HG03558 (cell line): ENCODE results near the gene SART1.
"Not testable (repeated sequence)": the region's sequence is repeated elsewhere in the genome, so short reads cannot be mapped to it uniquely, and the experiment has no call there.

Source experiments
- ATAC-seq: cut with Tn5 transposase; IDR thresholded peaks from one replicate; pipeline ENCODE4 v1.9.1; 2021; ENCODE audit warnings: moderate number of reproducible peaks; ENCODE audit not compliant: unreplicated experiment; ENCODE audit errors: extremely low read depth

Gene SART1

DNA sequence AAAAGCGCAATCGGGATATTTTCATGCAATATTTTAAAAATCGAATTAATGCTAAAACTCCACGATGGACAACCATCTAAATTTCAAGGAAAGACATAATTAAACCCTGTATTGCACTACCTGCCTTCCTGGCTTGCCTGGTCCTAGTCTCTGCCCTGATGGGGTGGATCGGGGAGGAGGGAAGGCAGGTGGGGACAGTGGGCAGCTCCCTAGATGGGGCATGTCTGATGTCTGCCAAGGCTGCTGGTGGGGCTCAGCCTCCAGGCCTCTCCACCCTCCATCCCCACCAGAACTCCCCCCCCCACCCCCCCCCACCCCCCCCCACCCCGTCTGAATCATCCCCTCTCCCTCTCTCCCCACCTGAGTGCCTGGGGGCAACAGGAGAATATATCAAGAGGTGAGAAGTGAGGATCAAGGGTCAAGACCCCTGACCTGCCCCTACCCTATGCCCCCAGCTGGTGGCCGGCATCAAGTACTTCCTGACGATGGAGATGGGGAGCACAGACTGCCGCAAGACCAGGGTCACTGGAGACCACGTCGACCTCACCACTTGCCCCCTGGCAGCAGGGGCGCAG lies 50.9 kb downstream of the SART1 start:
- no peak for ATAC-seq

DNA sequence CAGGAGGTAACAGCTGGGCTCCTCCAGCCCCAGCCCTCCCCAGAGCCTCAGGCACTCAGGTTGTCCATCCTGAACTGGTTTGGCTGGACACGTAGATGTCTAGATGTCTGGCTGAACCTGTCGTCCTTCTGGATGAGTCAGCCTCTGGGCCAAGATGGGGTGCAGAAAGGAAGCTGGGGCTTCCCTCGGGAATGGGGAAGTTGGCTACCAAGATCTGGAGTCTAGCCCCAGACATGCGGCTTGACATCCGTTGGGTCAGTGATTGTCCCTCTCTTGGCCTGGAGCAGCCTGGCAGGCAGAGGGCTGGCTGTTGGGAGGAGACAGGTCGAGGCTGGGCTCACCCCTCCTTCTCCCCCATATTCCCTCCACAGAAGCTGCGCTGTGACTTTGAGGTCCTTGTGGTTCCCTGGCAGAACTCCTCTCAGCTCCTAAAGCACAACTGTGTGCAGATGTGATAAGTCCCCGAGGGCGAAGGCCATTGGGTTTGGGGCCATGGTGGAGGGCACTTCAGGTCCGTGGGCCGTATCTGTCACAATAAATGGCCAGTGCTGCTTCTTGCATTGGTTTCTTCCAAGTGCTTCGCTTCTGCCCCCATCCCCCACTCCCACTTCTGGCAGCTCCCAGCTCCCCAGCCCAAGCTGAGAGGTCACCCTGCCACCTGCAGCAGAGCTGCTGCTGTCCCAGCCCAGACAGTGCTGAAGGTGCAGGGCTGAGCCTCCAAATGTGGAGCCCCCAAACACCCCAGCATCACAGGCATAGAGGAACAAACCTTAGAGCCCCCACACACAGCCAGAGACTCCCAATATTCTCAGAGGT lies 51.6 kb downstream of the SART1 start:
- no peak for ATAC-seq

DNA sequence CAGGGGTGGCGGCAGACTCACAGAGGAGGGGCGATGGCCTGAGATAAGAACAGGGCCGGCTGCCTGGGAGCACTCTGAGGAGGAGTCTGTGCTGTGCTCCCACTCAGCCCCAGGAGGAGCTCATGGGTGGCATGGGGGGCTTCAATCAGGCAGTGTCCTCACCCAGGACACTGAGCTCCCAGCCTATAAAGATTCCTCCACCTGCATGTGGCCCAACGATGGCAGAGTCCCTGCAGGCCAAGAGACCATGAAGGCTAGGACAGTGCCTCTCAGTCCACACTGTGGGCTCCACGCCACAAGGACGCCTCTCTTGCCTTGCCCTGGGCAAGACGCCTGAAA lies 52.2 kb downstream of the SART1 start:
- no peak for ATAC-seq

DNA sequence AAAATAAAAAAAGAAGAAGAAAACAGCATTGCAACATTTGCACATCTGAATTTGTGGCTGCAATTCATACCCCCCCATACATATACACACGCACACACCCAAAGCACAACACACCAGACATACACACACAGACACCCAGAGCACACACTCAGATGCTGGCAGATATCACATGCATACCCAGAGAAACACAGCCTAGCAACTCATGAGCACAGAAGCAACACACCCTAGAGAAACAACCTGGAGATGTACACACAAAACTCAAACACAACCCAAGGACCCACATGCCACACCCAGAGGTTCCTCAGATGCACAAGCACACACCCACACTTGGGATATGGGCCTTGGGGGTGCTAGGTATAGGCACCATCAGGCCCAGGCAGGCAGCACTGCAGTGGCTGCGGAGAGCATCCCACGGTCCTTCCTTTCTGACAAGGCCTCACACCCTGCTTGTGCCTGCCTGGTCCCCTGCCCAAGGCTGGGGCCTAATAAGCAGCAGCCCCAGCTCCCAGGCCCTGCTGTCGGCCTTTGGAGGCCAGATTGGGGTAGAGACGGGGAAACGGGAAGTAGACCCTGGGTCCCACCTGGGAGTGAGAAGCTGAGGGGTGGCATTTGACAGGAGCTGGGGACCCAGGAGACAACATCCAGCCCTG lies 53.4 kb downstream of the SART1 start:
- ATAC-seq = no peak

DNA sequence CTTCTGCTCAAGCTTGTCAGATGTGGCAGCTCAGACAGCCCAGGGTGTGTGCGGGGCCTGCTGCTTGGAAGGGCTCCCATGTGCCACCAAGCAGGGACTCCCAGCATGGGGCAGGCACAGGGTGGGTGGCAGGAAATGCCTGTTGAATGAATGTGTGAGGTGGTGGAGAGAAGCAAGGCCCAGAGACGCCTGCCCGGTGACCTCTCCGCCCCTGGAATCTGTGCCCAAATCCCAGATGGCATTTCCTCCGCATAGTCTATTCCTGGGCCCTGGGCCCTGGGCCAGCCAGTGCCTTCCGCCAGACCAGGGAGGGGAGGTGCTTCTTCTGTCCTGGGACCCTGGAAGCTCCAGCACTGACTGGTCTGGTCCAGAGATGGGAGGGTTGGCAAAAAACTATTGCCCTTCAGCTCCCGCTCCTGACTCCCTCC lies 53.9 kb downstream of the SART1 start:
- ATAC-seq = no peak

DNA sequence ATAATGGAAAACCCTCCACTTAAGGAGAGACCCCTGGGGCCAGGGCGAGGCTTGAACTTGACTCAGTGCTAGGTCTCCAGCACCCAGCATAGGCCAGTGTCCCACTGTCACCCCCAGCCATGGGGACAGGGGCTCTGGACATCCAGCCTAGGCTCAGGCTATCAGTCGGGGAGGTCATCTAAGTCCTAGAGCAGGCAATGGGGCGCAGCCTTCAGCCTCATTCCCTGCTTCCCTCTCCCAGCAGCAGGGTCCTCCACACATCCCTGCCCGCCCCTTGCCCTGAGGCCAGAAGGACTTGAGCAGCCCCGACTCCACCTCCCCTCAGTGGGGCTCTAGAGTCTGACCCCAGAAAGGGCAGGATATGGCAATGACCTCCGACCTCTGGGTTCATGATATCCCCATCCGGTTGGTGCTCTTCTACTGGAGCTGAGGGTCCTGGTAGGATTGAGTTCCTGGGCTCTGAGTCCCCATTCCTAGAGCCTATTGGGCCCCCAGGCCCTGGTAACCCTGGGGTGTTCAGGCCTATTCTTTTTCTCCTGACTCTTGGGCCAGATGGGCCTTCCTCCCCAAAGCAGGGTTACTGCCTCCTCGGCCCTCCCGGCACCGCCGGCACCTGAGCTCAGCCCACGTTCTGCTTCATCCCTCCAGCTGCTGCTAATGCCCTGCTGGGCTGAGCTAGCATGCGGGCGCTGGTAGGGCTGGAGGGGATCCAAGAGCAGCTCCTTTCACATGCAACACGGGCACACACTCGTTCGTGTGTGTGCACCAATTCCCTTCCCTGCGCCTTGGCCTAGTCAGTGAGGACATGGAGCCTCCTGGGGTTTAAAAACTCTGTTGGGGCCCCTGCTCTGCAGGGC lies 54.6 kb downstream of the SART1 start:
- ATAC-seq = no peak

DNA sequence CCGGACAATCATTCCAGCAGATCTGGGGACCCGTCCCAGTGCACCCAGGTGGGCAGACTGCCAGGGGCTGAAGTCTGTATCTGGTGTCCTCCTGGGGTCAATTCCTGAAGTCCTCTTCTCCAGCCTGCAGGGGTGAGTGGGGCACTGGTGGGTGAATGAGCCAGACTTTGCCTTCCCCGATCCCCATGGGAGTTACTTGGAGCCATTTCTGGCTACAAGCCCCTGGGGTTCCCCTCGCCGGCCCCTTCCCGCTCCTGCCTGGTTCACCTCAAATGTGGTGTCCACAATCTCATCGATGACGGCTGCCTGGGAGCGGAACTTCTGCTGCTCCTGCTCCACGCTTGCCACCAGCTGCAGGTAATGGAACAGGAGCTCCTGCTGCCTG lies 55.3 kb downstream of the SART1 start:
- no peak for ATAC-seq

DNA sequence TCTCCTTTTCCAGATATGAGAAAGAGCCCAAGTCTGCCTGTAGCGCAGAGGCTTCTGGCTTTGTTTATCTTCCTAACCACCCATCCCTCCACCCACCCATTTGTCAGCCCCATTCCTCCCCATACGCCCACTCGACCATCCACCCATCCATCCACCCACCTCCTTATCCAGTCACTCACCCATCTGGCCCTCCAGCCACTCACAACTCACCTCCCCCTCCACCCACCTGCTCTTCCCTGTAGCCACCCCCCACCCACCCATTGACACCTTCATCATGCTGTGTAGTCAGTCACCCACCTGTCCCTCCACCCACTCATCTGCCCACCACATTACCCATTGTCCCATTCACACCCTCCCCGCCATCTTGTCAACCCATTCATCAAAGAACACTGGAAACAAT lies 55.8 kb downstream of the SART1 start:
- ATAC-seq = no peak

DNA sequence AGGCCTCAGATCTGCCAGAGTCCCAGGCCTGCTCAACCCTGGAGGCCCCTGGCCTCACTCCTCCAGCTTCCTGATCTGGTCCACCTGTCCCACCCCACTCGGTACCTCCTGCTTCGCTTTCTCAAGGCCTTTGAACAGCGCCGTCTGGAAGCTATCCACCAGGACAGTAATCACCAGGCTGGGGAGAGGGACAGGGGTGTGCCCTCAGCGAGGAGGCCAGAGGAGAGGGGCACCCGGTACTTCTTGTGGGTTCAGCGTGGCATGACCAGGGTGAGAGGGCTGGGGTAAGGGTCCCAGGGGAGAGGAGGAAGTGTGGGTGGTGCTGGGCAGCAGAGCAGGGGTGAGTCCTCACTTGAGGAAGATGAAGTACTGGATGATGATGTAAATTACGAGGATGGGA lies 58.7 kb downstream of the SART1 start:
- ATAC-seq = no peak

DNA sequence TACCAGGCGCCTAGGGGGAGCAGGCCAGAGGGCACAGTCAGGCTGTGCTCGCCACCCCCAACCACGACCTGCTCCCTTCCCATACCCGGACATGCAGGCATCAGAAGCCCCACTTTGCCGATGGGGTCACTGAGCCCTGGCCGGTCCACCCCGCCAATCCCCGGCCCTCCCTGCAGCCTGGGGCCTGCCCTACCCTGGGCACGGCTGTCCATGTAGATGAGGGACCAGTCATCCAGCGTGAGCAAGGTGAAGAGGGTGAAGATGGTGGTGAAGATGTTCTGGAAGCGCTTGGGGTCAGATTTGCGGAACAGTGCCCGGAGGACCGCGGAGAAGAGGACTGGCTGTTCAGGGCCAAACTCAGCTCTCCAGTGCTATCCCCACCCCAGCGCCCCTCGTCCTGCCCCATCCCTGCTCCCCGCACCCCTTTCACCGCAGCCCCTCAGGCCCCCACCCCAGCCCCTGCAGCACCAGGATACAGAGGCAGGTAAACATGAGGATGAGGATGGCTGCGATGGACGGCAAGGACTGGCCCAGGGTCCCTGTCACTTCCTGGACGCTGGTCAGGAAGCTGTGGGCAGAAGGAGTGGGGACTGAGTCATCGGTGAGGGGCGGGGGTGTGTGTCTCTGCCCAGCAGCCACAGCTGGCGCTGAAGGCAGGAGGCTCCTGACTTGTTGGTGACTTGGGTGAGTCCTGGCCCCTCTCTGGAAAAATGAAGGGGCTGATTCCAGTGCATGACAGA lies 59.3 kb downstream of the SART1 start:
- no peak for ATAC-seq

DNA sequence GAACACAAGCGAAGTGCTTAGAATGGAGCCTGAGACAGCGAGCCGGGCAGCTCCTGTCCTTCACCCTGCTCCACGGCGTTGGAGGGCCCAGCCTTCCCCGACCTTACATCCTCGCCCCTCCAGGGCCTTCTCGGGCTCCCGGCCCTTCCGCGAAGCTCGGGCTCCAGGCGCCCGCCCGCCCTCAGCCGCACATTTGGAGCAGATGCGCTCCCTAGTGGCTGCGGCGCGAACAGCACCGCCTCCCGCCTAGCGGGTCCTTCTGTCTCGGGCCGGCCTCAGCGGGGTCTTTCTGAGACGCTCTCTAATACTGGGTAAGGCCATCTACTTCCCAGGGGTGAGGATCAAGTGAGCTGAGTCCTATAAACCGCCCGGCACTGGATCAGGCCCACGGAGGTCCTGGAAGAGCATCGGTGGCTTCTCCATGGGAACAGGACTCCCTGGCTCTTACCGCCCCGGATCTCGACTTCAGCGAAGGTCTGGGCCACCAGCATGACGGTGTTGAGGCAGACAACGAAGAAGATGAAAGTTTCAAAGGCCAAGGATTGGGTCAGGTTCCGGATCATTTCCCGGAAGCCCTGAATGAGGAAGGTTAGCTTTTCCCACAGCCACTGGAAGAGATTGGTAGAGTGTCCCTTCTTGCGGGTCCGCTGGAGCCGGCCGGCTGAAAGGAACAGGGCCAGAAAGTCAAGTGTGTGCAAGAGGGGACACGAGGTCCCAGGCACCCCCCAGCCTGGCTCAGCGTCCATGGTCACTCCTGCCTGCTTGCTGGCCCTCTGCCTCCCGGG lies 61.1 kb downstream of the SART1 start:
- ATAC-seq = no peak

DNA sequence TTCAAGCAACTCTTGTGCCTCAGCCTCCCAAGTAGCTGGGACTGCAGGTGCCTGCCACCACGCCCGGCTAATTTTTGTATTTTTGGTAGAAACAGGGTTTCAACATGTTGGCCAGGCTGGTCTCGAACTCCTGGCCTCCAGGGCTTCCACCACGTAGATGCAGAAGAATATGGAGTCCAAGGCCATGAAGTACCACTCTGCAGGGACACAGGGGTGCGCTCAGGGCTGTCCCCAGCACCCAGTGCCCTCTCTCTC lies 61.6 kb downstream of the SART1 start:
- ATAC-seq = not testable (repeated sequence)

DNA sequence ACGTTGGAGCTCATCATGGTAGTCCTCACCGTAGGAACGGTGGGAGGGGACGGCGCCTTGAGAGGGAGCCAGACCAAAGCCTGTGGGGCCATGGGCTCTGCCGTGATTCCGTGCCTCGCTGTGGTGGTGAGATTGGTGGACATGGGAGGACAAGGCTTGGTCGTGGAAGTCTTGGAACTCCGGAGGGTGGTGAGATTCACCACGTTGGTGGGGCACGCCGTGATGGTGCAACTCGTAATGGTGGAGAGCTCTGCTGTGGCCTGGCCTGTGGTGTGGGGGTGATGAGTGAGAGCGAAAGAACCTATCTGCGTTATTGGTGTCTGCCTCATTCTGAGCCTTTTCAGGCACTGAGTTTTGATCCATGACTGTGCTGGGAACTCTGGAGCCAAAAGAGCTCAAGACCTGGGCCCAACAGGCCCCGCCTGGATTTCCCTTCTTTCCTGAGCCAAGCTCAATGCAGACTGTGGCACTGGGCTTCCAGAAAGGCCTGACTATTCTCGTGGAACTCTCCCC lies 64.5 kb downstream of the SART1 start, which contains the start of gene CATSPER1:
Gene CATSPER1, minus strand, starts transcription at position 463 of the 513 bp plus-strand sequence. Its CDS starts 100 bp downstream, at position 363.
- no peak for ATAC-seq
